ENCODE data around the gene NDE1. TPM values are rescaled to one million over a fixed set of nuclear protein-coding genes. Genes with fewer than 3 reads are reported as not detected.

The NDE1 gene
- total and polyA plus RNA-seq, 11 donors, result 5.9 to 32.3 (median 17.3) TPM

DNA sequence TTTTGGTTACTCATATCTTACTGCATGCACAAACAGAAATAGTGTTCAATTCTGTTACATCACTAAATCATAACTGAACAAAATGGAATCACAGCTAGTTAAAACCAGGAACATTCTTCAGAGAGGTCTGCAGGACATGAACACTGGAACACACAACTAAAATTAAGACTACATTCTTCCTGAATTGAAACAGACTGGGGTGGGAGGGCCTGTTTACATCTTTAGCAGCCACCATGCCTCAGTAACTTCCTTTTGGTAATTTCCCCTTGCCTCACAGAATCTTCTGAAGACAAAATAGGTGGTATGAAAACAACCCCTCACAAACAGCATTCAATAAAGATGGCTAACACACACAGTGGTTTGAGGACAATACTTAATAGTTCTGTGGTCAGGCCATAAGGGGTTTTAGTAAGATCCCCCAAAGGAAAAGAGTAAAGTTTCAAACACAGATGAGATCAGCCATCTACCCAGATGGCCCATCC, 13.6 kb upstream of the NDE1 start:
- no peaks in the 10 kb centered on the region for H3K27me3 ChIP-seq
- TF ChIP-seq, protein P1, sequence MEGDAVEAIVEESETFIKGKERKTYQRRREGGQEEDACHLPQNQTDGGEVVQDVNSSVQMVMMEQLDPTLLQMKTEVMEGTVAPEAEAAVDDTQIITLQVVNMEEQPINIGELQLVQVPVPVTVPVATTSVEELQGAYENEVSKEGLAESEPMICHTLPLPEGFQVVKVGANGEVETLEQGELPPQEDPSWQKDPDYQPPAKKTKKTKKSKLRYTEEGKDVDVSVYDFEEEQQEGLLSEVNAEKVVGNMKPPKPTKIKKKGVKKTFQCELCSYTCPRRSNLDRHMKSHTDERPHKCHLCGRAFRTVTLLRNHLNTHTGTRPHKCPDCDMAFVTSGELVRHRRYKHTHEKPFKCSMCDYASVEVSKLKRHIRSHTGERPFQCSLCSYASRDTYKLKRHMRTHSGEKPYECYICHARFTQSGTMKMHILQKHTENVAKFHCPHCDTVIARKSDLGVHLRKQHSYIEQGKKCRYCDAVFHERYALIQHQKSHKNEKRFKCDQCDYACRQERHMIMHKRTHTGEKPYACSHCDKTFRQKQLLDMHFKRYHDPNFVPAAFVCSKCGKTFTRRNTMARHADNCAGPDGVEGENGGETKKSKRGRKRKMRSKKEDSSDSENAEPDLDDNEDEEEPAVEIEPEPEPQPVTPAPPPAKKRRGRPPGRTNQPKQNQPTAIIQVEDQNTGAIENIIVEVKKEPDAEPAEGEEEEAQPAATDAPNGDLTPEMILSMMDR (IDR thresholded peaks at IDR 0.05), result no peak
- TF ChIP-seq POLR2A (IDR thresholded peaks at IDR 0.05), result no peak
- peaks cover 3 to 88% (median 80%) of the 10 kb centered on the region in 9 donors for H3K36me3 ChIP-seq
- no peak overlapping the region for H3K4me3 ChIP-seq
- intact Hi-C loops (cut with DNase I), result loop anchor here in 1 of 10 donors (5.0 kb wide), 1 partner anchor 56 kb away; no protein-coding TSS in a partner anchor
- ATAC-seq (no peak), DNase-seq (no peak)
- H3K27ac ChIP-seq, result peak overlapping the region in 1 of 12 donors; percentile 61
- H3K9me3 ChIP-seq, result no peaks in the 10 kb centered on the region
- peaks cover 0 to 39% (median 9%) of the 10 kb centered on the region in 12 donors for H3K4me1 ChIP-seq

DNA sequence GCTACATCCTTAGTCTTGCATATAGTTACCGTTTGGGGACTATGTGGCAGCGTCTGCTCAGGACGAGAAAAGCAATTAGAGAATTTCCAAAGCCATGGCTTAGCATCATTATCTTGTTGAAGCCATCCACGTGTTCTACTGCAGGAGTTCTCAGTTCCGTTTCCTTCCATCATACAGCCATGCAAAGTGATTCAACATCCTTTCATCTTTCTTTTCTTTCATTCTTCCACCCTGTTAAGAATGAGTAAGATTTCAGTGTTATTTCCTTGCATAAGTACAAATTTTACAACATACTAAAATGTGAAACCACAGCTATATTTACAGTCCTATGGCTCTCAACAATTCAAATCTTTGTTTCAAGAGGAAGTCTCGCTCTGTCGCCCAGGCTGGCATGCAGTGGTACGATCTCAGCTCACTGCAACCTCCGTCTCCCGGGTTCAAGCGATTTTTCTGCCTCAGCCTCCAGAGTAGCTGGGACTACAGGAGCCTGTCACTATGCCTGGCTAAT, 10.9 kb upstream of the NDE1 start:
- DNase-seq, result no peak
- Histone ChIP-seq H3K4me3 (peak overlapping the region in 1 of 12 donors; percentile 8), H3K9me3 (no peaks in the 10 kb centered on the region), H3K27ac (peak overlapping the region in 1 of 12 donors; percentile 61), H3K27me3 (no peaks in the 10 kb centered on the region), H3K36me3 (peaks cover 0 to 61% (median 53%) of the 10 kb centered on the region in 9 donors), H3K4me1 (peaks cover 6 to 55% (median 20%) of the 10 kb centered on the region in 12 donors)
- no peak for ATAC-seq
- WGBS, 4 donors, result 81 to 87% (median 84%) methylated on average over 11 of the region's 11 CpGs
- intact Hi-C loops (cut with DNase I), result loop anchor here in 1 of 10 donors (5.0 kb wide), 1 partner anchor 53 kb away; no protein-coding TSS in a partner anchor
- TF ChIP-seq, protein P1 (IDR thresholded peaks at IDR 0.05), result no peak
- no peak for TF ChIP-seq POLR2A (IDR thresholded peaks at IDR 0.05)

GRCh38 chr16:15640966-15641365, 9.1 kb upstream of the NDE1 start:
- TF ChIP-seq, protein P1 (IDR thresholded peaks at IDR 0.05), result no peak
- no peak for TF ChIP-seq POLR2A (IDR thresholded peaks at IDR 0.05)
- DNase-seq, result no peak
- no peak for ATAC-seq
- H3K4me3 ChIP-seq, result no peak overlapping the region
- peaks cover 0 to 43% (median 35%) of the 10 kb centered on the region in 9 donors for H3K36me3 ChIP-seq
- peak overlapping the region in 1 of 12 donors; percentile 1 for H3K27ac ChIP-seq
- H3K4me1 ChIP-seq, result peaks cover 6 to 58% (median 20%) of the 10 kb centered on the region in 12 donors
- WGBS, 4 donors, result 83 to 86% (median 86%) methylated on average over 4 of the region's 4 CpGs
- no peaks in the 10 kb centered on the region for H3K9me3 ChIP-seq
- intact Hi-C loops (cut with DNase I), result loop anchor here in 4 of 10 donors (5.0 to 10.0 kb wide), 2 partner anchors 61 to 64 kb away; no protein-coding TSS in a partner anchor
- no peaks in the 10 kb centered on the region for H3K27me3 ChIP-seq

- 22 to 26% (median 24%) methylated on average over 15 of the region's 15 CpGs for WGBS, 4 donors
- intact Hi-C loops (cut with DNase I), result loop anchor here in 6 of 10 donors (2.0 to 10.0 kb wide), 5 partner anchors 21 to 63 kb away; no protein-coding TSS in a partner anchor
- ATAC-seq (no peak), DNase-seq (no peak)
- Histone ChIP-seq H3K27ac (peak overlapping the region; percentile 36 to 100 (median 99)), H3K4me3 (peak overlapping the region; percentile 69 to 97 (median 82)), H3K36me3 (peaks cover 0 to 33% (median 25%) of the 10 kb centered on the region in 9 donors), H3K9me3 (no peaks in the 10 kb centered on the region), H3K27me3 (no peaks in the 10 kb centered on the region), H3K4me1 (peaks cover 6 to 48% (median 20%) of the 10 kb centered on the region in 12 donors)
- TF ChIP-seq, protein P1 (IDR thresholded peaks at IDR 0.05), result no peak
- no peak for TF ChIP-seq POLR2A (IDR thresholded peaks at IDR 0.05)
Measured at GRCh38 chr16:15641753-15642556, 8.1 kb upstream of the NDE1 start.
